GM13977 (cell line): Measurements from ENCODE around the gene TMEM132C.

Experiments used
- DNase-seq: peaks from one replicate; pipeline ENCODE4 v3.0.0; 2012; ENCODE audit warnings: low spot score
- in situ Hi-C: fragments of 300-500 bp; cut with MboI; formaldehyde crosslinking; loops from one replicate; pipeline ENCODE4 v1.12.0; 2022; ENCODE audit warnings: low sequenced_read_pairs, low pct_unique_long_range_greater_than_20kb, mixed read lengths, inconsistent platforms; ENCODE audit not compliant: unreplicated experiment
- TF ChIP-seq, protein P1 (sequence below): IDR thresholded peaks from 2 replicates; pipeline ENCODE4 v1.5.1; 2012; ENCODE audit warnings: mild to moderate bottlenecking, control low read depth; ENCODE audit not compliant: insufficient read depth; ENCODE audit errors: extremely low read depth, missing control alignments

TMEM132C gene

DNA sequence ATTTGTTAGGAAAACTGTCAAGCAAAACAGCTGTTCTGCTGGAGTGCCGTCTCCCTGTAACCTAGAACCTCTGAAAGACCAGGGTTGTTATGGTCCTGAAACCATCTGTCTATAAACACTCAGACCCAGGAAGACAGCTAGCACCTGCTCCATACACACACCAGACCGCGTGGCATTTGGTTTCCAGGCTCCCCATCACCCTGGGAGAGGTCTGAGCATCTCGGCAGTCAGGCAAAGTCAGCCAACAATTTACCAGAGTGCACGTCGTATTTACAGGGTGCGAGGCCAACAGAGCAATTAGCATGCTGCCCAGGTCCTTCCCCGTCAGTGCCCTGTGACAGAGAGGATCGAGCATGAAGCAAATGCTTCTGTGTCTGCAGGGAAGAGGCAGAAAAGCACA lies 284.3 kb downstream of the TMEM132C start:
- in situ Hi-C loops = no loop called here
- DNase-seq = no peak
- TF ChIP-seq, protein P1, sequence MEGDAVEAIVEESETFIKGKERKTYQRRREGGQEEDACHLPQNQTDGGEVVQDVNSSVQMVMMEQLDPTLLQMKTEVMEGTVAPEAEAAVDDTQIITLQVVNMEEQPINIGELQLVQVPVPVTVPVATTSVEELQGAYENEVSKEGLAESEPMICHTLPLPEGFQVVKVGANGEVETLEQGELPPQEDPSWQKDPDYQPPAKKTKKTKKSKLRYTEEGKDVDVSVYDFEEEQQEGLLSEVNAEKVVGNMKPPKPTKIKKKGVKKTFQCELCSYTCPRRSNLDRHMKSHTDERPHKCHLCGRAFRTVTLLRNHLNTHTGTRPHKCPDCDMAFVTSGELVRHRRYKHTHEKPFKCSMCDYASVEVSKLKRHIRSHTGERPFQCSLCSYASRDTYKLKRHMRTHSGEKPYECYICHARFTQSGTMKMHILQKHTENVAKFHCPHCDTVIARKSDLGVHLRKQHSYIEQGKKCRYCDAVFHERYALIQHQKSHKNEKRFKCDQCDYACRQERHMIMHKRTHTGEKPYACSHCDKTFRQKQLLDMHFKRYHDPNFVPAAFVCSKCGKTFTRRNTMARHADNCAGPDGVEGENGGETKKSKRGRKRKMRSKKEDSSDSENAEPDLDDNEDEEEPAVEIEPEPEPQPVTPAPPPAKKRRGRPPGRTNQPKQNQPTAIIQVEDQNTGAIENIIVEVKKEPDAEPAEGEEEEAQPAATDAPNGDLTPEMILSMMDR = no peak

DNA sequence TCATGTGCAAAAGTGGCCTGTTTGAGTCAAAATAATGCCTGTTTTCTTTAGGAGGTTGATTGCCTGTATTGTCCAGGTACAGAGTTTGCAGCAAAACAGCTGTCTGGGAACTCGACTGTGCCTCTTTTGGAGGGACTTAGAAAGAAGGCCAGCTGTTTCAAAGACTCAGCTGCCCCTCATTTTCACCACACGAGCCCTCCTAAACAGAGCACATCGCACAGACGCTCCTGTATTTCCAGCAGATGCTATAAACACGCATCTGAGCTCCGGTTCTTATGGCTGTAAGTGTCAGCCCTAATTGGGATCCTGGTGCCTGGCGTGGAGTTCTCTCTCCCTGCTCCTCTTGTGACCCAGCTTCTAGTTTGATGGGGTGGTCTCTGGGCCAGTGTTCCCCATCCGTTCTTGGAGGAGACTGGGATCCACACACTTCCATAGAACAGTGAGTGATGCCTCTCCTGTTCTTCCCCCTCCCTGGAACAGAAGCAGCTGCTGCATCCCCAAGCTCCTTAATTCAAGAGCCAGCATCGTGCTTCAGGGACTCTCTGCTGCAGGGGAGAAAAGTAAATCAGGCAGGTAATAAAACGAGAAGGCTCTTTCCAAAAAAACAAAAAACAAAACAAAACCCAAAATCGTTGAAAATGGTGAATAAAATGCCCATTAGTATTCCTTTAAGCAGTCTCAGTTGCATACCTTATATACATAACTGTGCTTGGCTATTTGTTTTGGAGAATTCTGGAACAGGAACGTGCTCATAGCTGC lies 287.8 kb downstream of the TMEM132C start:
- in situ Hi-C loops = no loop called here
- no peak for DNase-seq
- TF ChIP-seq, protein P1 = no peak

DNA sequence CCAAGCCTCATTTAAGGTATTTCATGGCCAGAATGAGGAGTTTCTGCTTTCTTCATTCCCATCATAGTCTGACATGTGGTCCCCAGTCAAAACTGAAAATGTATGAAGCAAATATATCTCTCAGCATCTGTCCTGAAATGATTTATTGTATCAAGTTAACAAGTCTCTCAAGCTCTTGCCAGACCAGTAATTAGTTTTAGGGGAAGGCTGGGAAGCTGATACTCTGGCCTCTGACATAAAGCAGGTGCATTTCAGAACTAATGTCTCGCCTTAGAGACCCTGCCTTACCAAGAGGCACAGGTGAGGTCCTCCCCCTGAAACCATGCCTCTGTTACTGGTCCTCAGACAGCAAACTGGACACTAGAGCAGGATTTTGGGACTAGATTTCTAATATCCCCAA lies 290.3 kb downstream of the TMEM132C start:
- in situ Hi-C loops = no loop called here
- TF ChIP-seq, protein P1 = no peak
- no peak for DNase-seq

DNA sequence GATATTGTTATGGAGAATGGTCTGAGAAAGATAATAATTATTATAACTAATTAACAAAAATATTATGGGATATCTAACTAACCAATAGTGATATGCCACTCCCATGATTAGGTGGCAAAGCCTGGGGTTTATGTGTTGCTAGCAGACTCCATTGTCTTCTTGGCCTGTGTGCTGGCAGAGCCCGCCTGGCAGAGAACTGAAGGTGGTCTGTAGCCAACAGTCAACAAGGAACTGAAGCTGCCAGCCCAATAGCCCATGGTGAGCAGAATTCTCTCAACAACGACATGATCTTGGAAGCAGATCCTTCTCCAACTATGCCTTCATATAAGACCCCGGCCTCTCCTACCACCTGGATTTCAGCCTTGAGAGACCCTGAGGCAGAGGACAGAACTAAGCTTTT lies 298.0 kb downstream of the TMEM132C start:
- TF ChIP-seq, protein P1 = no peak
- in situ Hi-C loops = no loop called here
- DNase-seq = no peak

DNA sequence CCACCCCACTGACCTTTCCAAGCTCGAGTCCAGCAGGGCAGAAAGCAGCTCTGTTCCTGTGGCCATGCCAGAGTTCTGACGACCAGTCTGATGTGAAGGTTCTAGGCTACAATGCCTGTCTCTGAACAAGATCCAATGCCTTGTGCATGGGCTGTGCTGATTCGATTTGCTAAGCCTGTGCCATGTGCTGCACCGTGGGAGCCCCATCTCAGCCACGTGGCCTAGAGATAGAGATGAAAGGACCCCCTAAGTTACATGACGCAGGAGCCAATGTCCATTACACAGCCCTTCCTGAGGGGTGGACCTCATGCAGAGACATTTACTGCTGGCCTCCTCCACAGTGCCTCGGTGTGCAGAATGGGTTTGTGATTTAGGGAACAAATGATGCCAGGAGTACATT lies 300.8 kb downstream of the TMEM132C start:
- no peak for DNase-seq
- TF ChIP-seq, protein P1 = no peak
- in situ Hi-C loops = no loop called here

DNA sequence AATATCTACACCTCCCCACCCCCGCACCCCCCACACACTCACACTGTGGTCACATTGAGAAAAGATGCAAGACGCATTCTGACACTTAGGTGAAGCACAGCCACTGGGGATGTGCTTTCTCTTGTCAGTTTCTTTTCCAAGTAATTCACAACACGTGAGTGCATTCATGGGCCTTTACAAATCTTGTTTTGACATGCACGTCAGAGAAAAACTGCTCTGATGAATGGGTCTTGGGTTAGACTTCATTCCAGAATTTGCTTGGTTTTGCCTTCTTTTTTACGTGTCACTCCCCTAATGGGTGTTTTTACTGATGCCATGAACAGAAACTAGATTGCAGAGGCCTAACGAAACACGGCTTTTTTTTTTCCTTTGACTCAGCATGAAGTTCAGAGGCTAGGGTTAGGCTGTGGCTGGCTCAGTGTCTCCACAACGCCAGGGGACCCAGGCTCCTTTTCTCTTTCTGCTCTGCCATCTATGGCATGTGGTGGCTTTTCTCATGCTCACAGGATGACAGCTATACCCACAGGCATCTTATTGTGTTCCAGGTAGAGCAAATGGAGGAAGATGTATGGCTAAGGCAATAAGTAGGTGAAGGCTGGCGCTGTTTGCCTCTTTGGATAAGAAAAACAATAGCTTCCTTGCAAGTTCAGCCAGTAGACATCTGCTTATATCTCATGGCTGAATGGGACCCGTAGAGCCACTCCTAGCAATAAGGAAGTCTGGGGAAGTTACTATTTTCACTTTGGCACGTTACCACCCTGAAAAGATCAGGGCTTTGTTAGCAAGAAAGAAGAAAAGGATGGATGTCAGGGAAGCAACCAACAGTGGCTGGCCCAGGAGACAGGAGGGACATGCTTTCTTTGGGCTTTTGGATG lies 303.5 kb downstream of the TMEM132C start:
- in situ Hi-C loops = no loop called here
- TF ChIP-seq, protein P1 = no peak
- peak; percentile 33 for DNase-seq
